Mucosa of gallbladder (tissue), 1 donor: ENCODE results near the gene SH3GL2. TPM values are rescaled to one million over a fixed set of nuclear protein-coding genes. Genes with fewer than 3 reads are reported as not detected.

Source experiments
- DNase-seq: peaks from one replicate; pipeline ENCODE4 v3.0.0-alpha.2; 2020; ENCODE audit warnings: low spot score
- total RNA-seq: library from RNA; stranded (reverse); gene quantifications from one replicate; pipeline ENCODE4 v1.2.1, GENCODE V29; 2021
- donor health status: DM: no; HTN: no; CAD: no.

SH3GL2 gene
- total RNA-seq, 1 donor from 2014 or later = 0.17 TPM

- DNase-seq = no peak
Measured at GRCh38 chr9:17611342-17611741, 32.5 kb downstream of the SH3GL2 start.

GRCh38 chr9:17611917-17612316, 33.1 kb downstream of the SH3GL2 start:
- DNase-seq = no peak

GRCh38 chr9:17613758-17614157, 34.9 kb downstream of the SH3GL2 start:
- no peak for DNase-seq

GRCh38 chr9:17614250-17614649, 35.4 kb downstream of the SH3GL2 start:
- no peak for DNase-seq

- DNase-seq = no peak
Measured at GRCh38 chr9:17614903-17615302, 36.0 kb downstream of the SH3GL2 start.

- DNase-seq = no peak
Measured at GRCh38 chr9:17622141-17622540, 43.3 kb downstream of the SH3GL2 start.

- no peak for DNase-seq
Measured at GRCh38 chr9:17622749-17623148, 43.9 kb downstream of the SH3GL2 start.

GRCh38 chr9:17623965-17624364, 45.1 kb downstream of the SH3GL2 start:
- no peak for DNase-seq

- no peak for DNase-seq
Measured at GRCh38 chr9:17624571-17624970, 45.7 kb downstream of the SH3GL2 start.

- DNase-seq = no peak
Measured at GRCh38 chr9:17625644-17626388, 47.0 kb downstream of the SH3GL2 start.

GRCh38 chr9:17627641-17628040, 48.8 kb downstream of the SH3GL2 start:
- DNase-seq = no peak

- DNase-seq = no peak
Measured at GRCh38 chr9:17628624-17629023, 49.8 kb downstream of the SH3GL2 start.

GRCh38 chr9:17630531-17630949, 51.7 kb downstream of the SH3GL2 start:
- DNase-seq = no peak

- no peak for DNase-seq
Measured at GRCh38 chr9:17631396-17631795, 52.5 kb downstream of the SH3GL2 start.

- no peak for DNase-seq
Measured at GRCh38 chr9:17632994-17633393, 54.1 kb downstream of the SH3GL2 start.

- no peak for DNase-seq
Measured at GRCh38 chr9:17635115-17635890, 56.4 kb downstream of the SH3GL2 start.

GRCh38 chr9:17636349-17636748, 57.5 kb downstream of the SH3GL2 start:
- DNase-seq = no peak

- no peak for DNase-seq
Measured at GRCh38 chr9:17636821-17637220, 58.0 kb downstream of the SH3GL2 start.

- no peak for DNase-seq
Measured at GRCh38 chr9:17637229-17637628, 58.4 kb downstream of the SH3GL2 start.

- DNase-seq = no peak
Measured at GRCh38 chr9:17648516-17648915, 69.7 kb downstream of the SH3GL2 start.

GRCh38 chr9:17651725-17652124, 72.9 kb downstream of the SH3GL2 start:
- no peak for DNase-seq

- DNase-seq = no peak
Measured at GRCh38 chr9:17653947-17654465, 75.1 kb downstream of the SH3GL2 start.

GRCh38 chr9:17656889-17657288, 78.0 kb downstream of the SH3GL2 start:
- DNase-seq = no peak
